ENCODE data around the gene LHFPL6.

The LHFPL6 gene

GRCh38 chr13:39484506-39485313 lies 118.3 kb downstream of the LHFPL6 start:
- no peak overlapping the region for H3K4me3 ChIP-seq
- DNase-seq (ENCODE audit: low spot score in 2 of 2), result no peak
- H3K4me1 ChIP-seq, result peaks cover 56% of the 10 kb centered on the region
- no peaks in the 10 kb centered on the region for H3K36me3 ChIP-seq (replicated peaks)
- H3K9me3 ChIP-seq, result no peaks in the 10 kb centered on the region
- in situ Hi-C loops (cut with MboI; ENCODE audit: low sequenced_read_pairs), result no loop called here
- H3K27me3 ChIP-seq (ENCODE audit: low read depth), result no peaks in the 10 kb centered on the region

- no peaks in the 10 kb centered on the region for H3K27me3 ChIP-seq (ENCODE audit: low read depth)
- no peaks in the 10 kb centered on the region for H3K36me3 ChIP-seq (replicated peaks)
- no peaks in the 10 kb centered on the region for H3K9me3 ChIP-seq
- DNase-seq (ENCODE audit: low spot score in 2 of 2), result no peak
- peaks cover 48% of the 10 kb centered on the region for H3K4me1 ChIP-seq
- no peak overlapping the region for H3K4me3 ChIP-seq
- in situ Hi-C loops (cut with MboI; ENCODE audit: low sequenced_read_pairs), result no loop called here
These were observed 119.7 kb downstream of the LHFPL6 start for GRCh38 chr13:39483326-39483725.

- H3K27me3 ChIP-seq (ENCODE audit: low read depth), result no peaks in the 10 kb centered on the region
- no peak for DNase-seq (ENCODE audit: low spot score in 2 of 2)
- H3K9me3 ChIP-seq, result no peaks in the 10 kb centered on the region
- peaks cover 34% of the 10 kb centered on the region for H3K4me1 ChIP-seq
- no peaks in the 10 kb centered on the region for H3K36me3 ChIP-seq (replicated peaks)
- no peak overlapping the region for H3K4me3 ChIP-seq
- in situ Hi-C loops (cut with MboI; ENCODE audit: low sequenced_read_pairs), result no loop called here
These were observed 121.5 kb downstream of the LHFPL6 start for GRCh38 chr13:39481491-39481890.

- H3K4me3 ChIP-seq, result no peak overlapping the region
- no peak for DNase-seq (ENCODE audit: low spot score in 2 of 2)
- peaks cover 4% of the 10 kb centered on the region for H3K4me1 ChIP-seq
- H3K36me3 ChIP-seq (replicated peaks), result no peaks in the 10 kb centered on the region
- H3K27me3 ChIP-seq (ENCODE audit: low read depth), result no peaks in the 10 kb centered on the region
- no peaks in the 10 kb centered on the region for H3K9me3 ChIP-seq
- in situ Hi-C loops (cut with MboI; ENCODE audit: low sequenced_read_pairs), result no loop called here
These were observed 128.4 kb downstream of the LHFPL6 start for GRCh38 chr13:39474600-39474999.

- H3K27me3 ChIP-seq (ENCODE audit: low read depth), result no peaks in the 10 kb centered on the region
- no peak overlapping the region for H3K4me3 ChIP-seq
- DNase-seq (ENCODE audit: low spot score in 2 of 2), result no peak
- no peaks in the 10 kb centered on the region for H3K36me3 ChIP-seq (replicated peaks)
- no peaks in the 10 kb centered on the region for H3K9me3 ChIP-seq
- in situ Hi-C loops (cut with MboI; ENCODE audit: low sequenced_read_pairs), result no loop called here
- peaks cover 4% of the 10 kb centered on the region for H3K4me1 ChIP-seq
These were observed 133.3 kb downstream of the LHFPL6 start for GRCh38 chr13:39469676-39470075.

- no peaks in the 10 kb centered on the region for H3K36me3 ChIP-seq (replicated peaks)
- H3K4me3 ChIP-seq, result no peak overlapping the region
- no peaks in the 10 kb centered on the region for H3K9me3 ChIP-seq
- H3K27me3 ChIP-seq (ENCODE audit: low read depth), result no peaks in the 10 kb centered on the region
- DNase-seq (ENCODE audit: low spot score in 2 of 2), result no peak
- no peaks in the 10 kb centered on the region for H3K4me1 ChIP-seq
- in situ Hi-C loops (cut with MboI; ENCODE audit: low sequenced_read_pairs), result no loop called here
These were observed 134.7 kb downstream of the LHFPL6 start for GRCh38 chr13:39468306-39468705.

- in situ Hi-C loops (cut with MboI; ENCODE audit: low sequenced_read_pairs), result no loop called here
- Histone ChIP-seq H3K36me3 (replicated peaks) (no peaks in the 10 kb centered on the region), H3K4me1 (no peaks in the 10 kb centered on the region), H3K4me3 (no peak overlapping the region), H3K9me3 (no peaks in the 10 kb centered on the region), H3K27me3 (ENCODE audit: low read depth) (no peaks in the 10 kb centered on the region)
- DNase-seq (ENCODE audit: low spot score in 2 of 2), result no peak
These were observed 139.4 kb downstream of the LHFPL6 start for GRCh38 chr13:39463611-39464010.

- no peak overlapping the region for H3K4me3 ChIP-seq
- DNase-seq (ENCODE audit: low spot score in 2 of 2), result no peak
- H3K36me3 ChIP-seq (replicated peaks), result no peaks in the 10 kb centered on the region
- in situ Hi-C loops (cut with MboI; ENCODE audit: low sequenced_read_pairs), result no loop called here
- H3K9me3 ChIP-seq, result no peaks in the 10 kb centered on the region
- H3K4me1 ChIP-seq, result no peaks in the 10 kb centered on the region
- H3K27me3 ChIP-seq (ENCODE audit: low read depth), result no peaks in the 10 kb centered on the region
These were observed 140.1 kb downstream of the LHFPL6 start for GRCh38 chr13:39462906-39463305.

GRCh38 chr13:39462428-39462827 lies 140.6 kb downstream of the LHFPL6 start:
- Histone ChIP-seq H3K36me3 (replicated peaks) (no peaks in the 10 kb centered on the region), H3K27me3 (ENCODE audit: low read depth) (no peaks in the 10 kb centered on the region), H3K4me3 (no peak overlapping the region), H3K4me1 (no peaks in the 10 kb centered on the region), H3K9me3 (no peaks in the 10 kb centered on the region)
- no peak for DNase-seq (ENCODE audit: low spot score in 2 of 2)
- in situ Hi-C loops (cut with MboI; ENCODE audit: low sequenced_read_pairs), result no loop called here

- Histone ChIP-seq H3K9me3 (no peaks in the 10 kb centered on the region), H3K4me1 (no peaks in the 10 kb centered on the region), H3K27me3 (ENCODE audit: low read depth) (no peaks in the 10 kb centered on the region), H3K36me3 (replicated peaks) (no peaks in the 10 kb centered on the region), H3K4me3 (no peak overlapping the region)
- DNase-seq (ENCODE audit: low spot score in 2 of 2), result no peak
- in situ Hi-C loops (cut with MboI; ENCODE audit: low sequenced_read_pairs), result no loop called here
These were observed 141.2 kb downstream of the LHFPL6 start for GRCh38 chr13:39461685-39462266.

GRCh38 chr13:39457274-39457673 lies 145.7 kb downstream of the LHFPL6 start:
- in situ Hi-C loops (cut with MboI; ENCODE audit: low sequenced_read_pairs), result no loop called here
- Histone ChIP-seq H3K9me3 (no peaks in the 10 kb centered on the region), H3K36me3 (replicated peaks) (no peaks in the 10 kb centered on the region), H3K4me3 (no peak overlapping the region), H3K27me3 (ENCODE audit: low read depth) (no peaks in the 10 kb centered on the region), H3K4me1 (peaks cover 9% of the 10 kb centered on the region)
- DNase-seq (ENCODE audit: low spot score in 2 of 2), result no peak

GRCh38 chr13:39455521-39456175 lies 147.3 kb downstream of the LHFPL6 start:
- DNase-seq (ENCODE audit: low spot score in 2 of 2), result no peak
- no peaks in the 10 kb centered on the region for H3K9me3 ChIP-seq
- in situ Hi-C loops (cut with MboI; ENCODE audit: low sequenced_read_pairs), result no loop called here

GRCh38 chr13:39452834-39453233 lies 150.2 kb downstream of the LHFPL6 start:
- no peak for DNase-seq (ENCODE audit: low spot score in 2 of 2)
- no peaks in the 10 kb centered on the region for H3K36me3 ChIP-seq (replicated peaks)
- H3K4me1 ChIP-seq, result peaks cover 38% of the 10 kb centered on the region
- H3K4me3 ChIP-seq, result no peak overlapping the region
- in situ Hi-C loops (cut with MboI; ENCODE audit: low sequenced_read_pairs), result no loop called here
- H3K27me3 ChIP-seq (ENCODE audit: low read depth), result no peaks in the 10 kb centered on the region
- H3K9me3 ChIP-seq, result no peaks in the 10 kb centered on the region

More at GRCh38 chr13:39455521-39456175, 147.3 kb downstream of the LHFPL6 start:
- H3K4me3 ChIP-seq, result no peak overlapping the region
- peaks cover 22% of the 10 kb centered on the region for H3K4me1 ChIP-seq
- H3K36me3 ChIP-seq (replicated peaks), result no peaks in the 10 kb centered on the region
- no peaks in the 10 kb centered on the region for H3K27me3 ChIP-seq (ENCODE audit: low read depth)

- Histone ChIP-seq H3K36me3 (replicated peaks) (no peaks in the 10 kb centered on the region), H3K4me3 (no peak overlapping the region), H3K9me3 (no peaks in the 10 kb centered on the region), H3K27me3 (ENCODE audit: low read depth) (no peaks in the 10 kb centered on the region), H3K4me1 (peaks cover 40% of the 10 kb centered on the region)
- DNase-seq (ENCODE audit: low spot score in 2 of 2), result peak in 1 of 2 experiments; percentile 20
- in situ Hi-C loops (cut with MboI; ENCODE audit: low sequenced_read_pairs), result no loop called here
These were observed 150.6 kb downstream of the LHFPL6 start for GRCh38 chr13:39452417-39452816.
